Measurements from ENCODE around the gene PARD3. TPM values are rescaled to one million over a fixed set of nuclear protein-coding genes. Genes with fewer than 3 reads are reported as not detected.

The PARD3 gene
- polyA plus RNA-seq, 1 donor from 2014 or later: 12.4 TPM

GRCh38 chr10:34771106-34771505 lies 44.0 kb downstream of the PARD3 start:
- H3K27me3 ChIP-seq (ENCODE audit: insufficient read depth, low read depth, low read length): no peaks in the 10 kb centered on the region
- no peaks in the 10 kb centered on the region for H3K36me3 ChIP-seq (ENCODE audit: insufficient read depth, low read length)
- no peak overlapping the region for H3K4me3 ChIP-seq (ENCODE audit: low read length)
- no peaks in the 10 kb centered on the region for H3K9me3 ChIP-seq (ENCODE audit: low read length)
- no peak overlapping the region for H3K4me2 ChIP-seq (ENCODE audit: low read length)
- H3K27ac ChIP-seq (ENCODE audit: low read length): no peak overlapping the region
- H4K20me1 ChIP-seq (ENCODE audit: insufficient read depth): no peaks in the 10 kb centered on the region
- TF ChIP-seq EZH2 (IDR thresholded peaks at IDR 0.05; ENCODE audit: borderline replicate concordance, insufficient read depth, low read length, poor library complexity, severe bottlenecking) (no peak), SMC3 (conservative IDR thresholded peaks at IDR 0.05; ENCODE audit: poor library complexity) (no peak), MXI1 (conservative IDR thresholded peaks at IDR 0.05; ENCODE audit: poor library complexity, severe bottlenecking) (no peak), REST (IDR thresholded peaks at IDR 0.05; ENCODE audit: borderline replicate concordance) (no peak), CTCF (IDR thresholded peaks at IDR 0.05; ENCODE audit: poor library complexity, severe bottlenecking) (no peak), TAF1 (IDR thresholded peaks at IDR 0.05; ENCODE audit: low read depth) (no peak), POLR2AphosphoS5 (IDR thresholded peaks at IDR 0.05) (no peak), EP300 (conservative IDR thresholded peaks at IDR 0.05; ENCODE audit: poor library complexity, severe bottlenecking) (no peak), RAD21 (conservative IDR thresholded peaks at IDR 0.05) (no peak)
- H3K79me2 ChIP-seq (replicated peaks; ENCODE audit: insufficient read depth, low read length): peaks cover 13% of the 10 kb centered on the region
- H2AFZ ChIP-seq (ENCODE audit: low read depth, low read length): no peak overlapping the region
- H3K9me2 ChIP-seq (ENCODE audit: insufficient read depth, low read length): no peaks in the 10 kb centered on the region
- no peaks in the 10 kb centered on the region for H3F3A ChIP-seq (ENCODE audit: insufficient read depth, low read length, poor library complexity, severe bottlenecking)
- no peak overlapping the region for H3K9ac ChIP-seq (ENCODE audit: low read length)

- Histone ChIP-seq H3K9ac (ENCODE audit: low read length) (no peak overlapping the region), H3K9me2 (ENCODE audit: insufficient read depth, low read length) (no peaks in the 10 kb centered on the region), H3K9me3 (ENCODE audit: low read length) (no peaks in the 10 kb centered on the region), H3K4me3 (ENCODE audit: low read length) (no peak overlapping the region), H2AFZ (ENCODE audit: low read depth, low read length) (no peak overlapping the region), H3K27me3 (ENCODE audit: insufficient read depth, low read depth, low read length) (no peaks in the 10 kb centered on the region), H3F3A (ENCODE audit: insufficient read depth, low read length, poor library complexity, severe bottlenecking) (no peaks in the 10 kb centered on the region), H4K20me1 (ENCODE audit: insufficient read depth) (no peaks in the 10 kb centered on the region), H3K4me2 (ENCODE audit: low read length) (no peak overlapping the region), H3K36me3 (ENCODE audit: insufficient read depth, low read length) (no peaks in the 10 kb centered on the region), H3K27ac (ENCODE audit: low read length) (no peak overlapping the region), H3K79me2 (replicated peaks; ENCODE audit: insufficient read depth, low read length) (peaks cover 13% of the 10 kb centered on the region)
- no peak for TF ChIP-seq POLR2AphosphoS5 (IDR thresholded peaks at IDR 0.05)
- no peak for TF ChIP-seq SMC3 (conservative IDR thresholded peaks at IDR 0.05; ENCODE audit: poor library complexity)
- TF ChIP-seq MXI1 (conservative IDR thresholded peaks at IDR 0.05; ENCODE audit: poor library complexity, severe bottlenecking): no peak
- no peak for TF ChIP-seq EZH2 (IDR thresholded peaks at IDR 0.05; ENCODE audit: borderline replicate concordance, insufficient read depth, low read length, poor library complexity, severe bottlenecking)
These were observed 45.2 kb downstream of the PARD3 start for GRCh38 chr10:34769899-34770298.
